ENCODE data around the gene ERFL.
"Not testable (repeated sequence)": the region's sequence is repeated elsewhere in the genome, so short reads cannot be mapped to it uniquely, and the experiment has no call there.

ERFL gene

GRCh38 chr19:41941410-41942202 lies 13.4 kb upstream of the ERFL start:
- no peak for DNase-seq (ENCODE audit: low read depth in 2 of 2)

- no peak for DNase-seq (ENCODE audit: low read depth in 2 of 2)
Measured at GRCh38 chr19:41940731-41941409, 12.6 kb upstream of the ERFL start.

- DNase-seq (ENCODE audit: low read depth in 2 of 2) = no peak
Measured at GRCh38 chr19:41939861-41940730, 11.8 kb upstream of the ERFL start.

- DNase-seq (ENCODE audit: low read depth in 2 of 2) = not testable (repeated sequence)
Measured at GRCh38 chr19:41939209-41939608, 11.0 kb upstream of the ERFL start.

- no peak for DNase-seq (ENCODE audit: low read depth in 2 of 2)
Measured at GRCh38 chr19:41937525-41938468, 9.5 kb upstream of the ERFL start.

GRCh38 chr19:41936961-41937360 lies 8.7 kb upstream of the ERFL start:
- no peak for DNase-seq (ENCODE audit: low read depth in 2 of 2)

- no peak for DNase-seq (ENCODE audit: low read depth in 2 of 2)
Measured at GRCh38 chr19:41936416-41936850, 8.2 kb upstream of the ERFL start.

- no peak for DNase-seq (ENCODE audit: low read depth in 2 of 2)
Measured at GRCh38 chr19:41935760-41936415, 7.6 kb upstream of the ERFL start.

- peak; percentile 10 to 21 for DNase-seq (ENCODE audit: low read depth in 2 of 2)
Measured at GRCh38 chr19:41934849-41935374, 6.7 kb upstream of the ERFL start.

- no peak for DNase-seq (ENCODE audit: low read depth in 2 of 2)
Measured at GRCh38 chr19:41933693-41934426, 5.6 kb upstream of the ERFL start.

GRCh38 chr19:41932720-41933332 lies 4.6 kb upstream of the ERFL start:
- DNase-seq (ENCODE audit: low read depth in 2 of 2) = no peak

GRCh38 chr19:41932259-41932719 lies 4.0 kb upstream of the ERFL start:
- no peak for DNase-seq (ENCODE audit: low read depth in 2 of 2)

GRCh38 chr19:41930926-41931592 lies 2.8 kb upstream of the ERFL start:
- no peak for DNase-seq (ENCODE audit: low read depth in 2 of 2)

GRCh38 chr19:41930322-41930722 lies 2.1 kb upstream of the ERFL start:
- DNase-seq (ENCODE audit: low read depth in 2 of 2) = no peak

- no peak for DNase-seq (ENCODE audit: low read depth in 2 of 2)
Measured at GRCh38 chr19:41929536-41930071, 1.4 kb upstream of the ERFL start.

- no peak for DNase-seq (ENCODE audit: low read depth in 2 of 2)
Measured at GRCh38 chr19:41928754-41929535, 696 bp upstream of the ERFL start.

- DNase-seq (ENCODE audit: low read depth in 2 of 2) = no peak
Measured at GRCh38 chr19:41927497-41928192, 604 bp downstream of the ERFL start.

Measured in fibroblast of skin of left quadriceps (primary cell).